ENCODE data around the gene SLC9A4. TPM values are rescaled to one million over a fixed set of nuclear protein-coding genes. Genes with fewer than 3 reads are reported as not detected.

Gene SLC9A4
- total and polyA plus RNA-seq, 9 of the 15 experiments (the other 6 are each of a cell fraction or from before 2014, with no cell fraction given), result 0.04 to 0.15 (median 0.04) TPM; not detected in 5

DNA sequence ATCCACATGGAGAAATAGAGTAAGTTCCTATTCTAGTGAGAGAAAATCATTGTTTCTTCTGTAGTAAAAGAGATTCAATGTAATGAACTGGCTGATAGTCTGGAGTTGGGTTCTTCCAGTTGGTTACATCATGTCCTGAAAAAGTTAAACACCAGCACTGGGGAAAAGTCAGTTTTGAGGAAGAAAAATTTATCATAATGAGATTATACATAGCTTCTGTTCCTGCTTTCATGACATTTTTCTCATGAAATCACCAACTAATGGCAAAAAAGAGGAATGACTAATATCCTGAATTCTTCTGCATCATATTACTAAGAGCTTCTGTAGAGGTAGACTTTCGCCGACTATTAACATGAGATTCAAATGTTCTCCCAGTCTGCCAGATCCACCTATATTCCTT, 77.1 kb downstream of the SLC9A4 start (continued):
- TF ChIP-seq, protein P1, sequence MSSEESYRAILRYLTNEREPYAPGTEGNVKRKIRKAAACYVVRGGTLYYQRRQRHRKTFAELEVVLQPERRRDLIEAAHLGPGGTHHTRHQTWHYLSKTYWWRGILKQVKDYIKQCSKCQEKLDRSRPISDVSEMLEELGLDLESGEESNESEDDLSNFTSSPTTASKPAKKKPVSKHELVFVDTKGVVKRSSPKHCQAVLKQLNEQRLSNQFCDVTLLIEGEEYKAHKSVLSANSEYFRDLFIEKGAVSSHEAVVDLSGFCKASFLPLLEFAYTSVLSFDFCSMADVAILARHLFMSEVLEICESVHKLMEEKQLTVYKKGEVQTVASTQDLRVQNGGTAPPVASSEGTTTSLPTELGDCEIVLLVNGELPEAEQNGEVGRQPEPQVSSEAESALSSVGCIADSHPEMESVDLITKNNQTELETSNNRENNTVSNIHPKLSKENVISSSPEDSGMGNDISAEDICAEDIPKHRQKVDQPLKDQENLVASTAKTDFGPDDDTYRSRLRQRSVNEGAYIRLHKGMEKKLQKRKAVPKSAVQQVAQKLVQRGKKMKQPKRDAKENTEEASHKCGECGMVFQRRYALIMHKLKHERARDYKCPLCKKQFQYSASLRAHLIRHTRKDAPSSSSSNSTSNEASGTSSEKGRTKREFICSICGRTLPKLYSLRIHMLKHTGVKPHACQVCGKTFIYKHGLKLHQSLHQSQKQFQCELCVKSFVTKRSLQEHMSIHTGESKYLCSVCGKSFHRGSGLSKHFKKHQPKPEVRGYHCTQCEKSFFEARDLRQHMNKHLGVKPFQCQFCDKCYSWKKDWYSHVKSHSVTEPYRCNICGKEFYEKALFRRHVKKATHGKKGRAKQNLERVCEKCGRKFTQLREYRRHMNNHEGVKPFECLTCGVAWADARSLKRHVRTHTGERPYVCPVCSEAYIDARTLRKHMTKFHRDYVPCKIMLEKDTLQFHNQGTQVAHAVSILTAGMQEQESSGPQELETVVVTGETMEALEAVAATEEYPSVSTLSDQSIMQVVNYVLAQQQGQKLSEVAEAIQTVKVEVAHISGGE (CRISPR knock-in tag; IDR thresholded peaks at IDR 0.05), result no peak
- TF ChIP-seq NEUROD1 (IDR thresholded peaks at IDR 0.05; ENCODE audit: borderline replicate concordance, low read depth, low read length, partially characterized antibody) (no peak), ZNF780A (CRISPR knock-in tag; IDR thresholded peaks at IDR 0.05) (no peak), KLF10 (CRISPR knock-in tag; IDR thresholded peaks at IDR 0.05) (no peak)
- TF ChIP-seq, protein P2, sequence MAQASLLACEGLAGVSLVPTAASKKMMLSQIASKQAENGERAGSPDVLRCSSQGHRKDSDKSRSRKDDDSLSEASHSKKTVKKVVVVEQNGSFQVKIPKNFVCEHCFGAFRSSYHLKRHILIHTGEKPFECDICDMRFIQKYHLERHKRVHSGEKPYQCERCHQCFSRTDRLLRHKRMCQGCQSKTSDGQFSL (CRISPR knock-in tag; IDR thresholded peaks at IDR 0.05), result no peak
- TF ChIP-seq, protein P2 (tag; IDR thresholded peaks at IDR 0.05), result no peak
- TF ChIP-seq, protein P3, sequence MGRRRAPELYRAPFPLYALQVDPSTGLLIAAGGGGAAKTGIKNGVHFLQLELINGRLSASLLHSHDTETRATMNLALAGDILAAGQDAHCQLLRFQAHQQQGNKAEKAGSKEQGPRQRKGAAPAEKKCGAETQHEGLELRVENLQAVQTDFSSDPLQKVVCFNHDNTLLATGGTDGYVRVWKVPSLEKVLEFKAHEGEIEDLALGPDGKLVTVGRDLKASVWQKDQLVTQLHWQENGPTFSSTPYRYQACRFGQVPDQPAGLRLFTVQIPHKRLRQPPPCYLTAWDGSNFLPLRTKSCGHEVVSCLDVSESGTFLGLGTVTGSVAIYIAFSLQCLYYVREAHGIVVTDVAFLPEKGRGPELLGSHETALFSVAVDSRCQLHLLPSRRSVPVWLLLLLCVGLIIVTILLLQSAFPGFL (CRISPR knock-in tag; IDR thresholded peaks at IDR 0.05), result no peak
- TF ChIP-seq, protein P4, sequence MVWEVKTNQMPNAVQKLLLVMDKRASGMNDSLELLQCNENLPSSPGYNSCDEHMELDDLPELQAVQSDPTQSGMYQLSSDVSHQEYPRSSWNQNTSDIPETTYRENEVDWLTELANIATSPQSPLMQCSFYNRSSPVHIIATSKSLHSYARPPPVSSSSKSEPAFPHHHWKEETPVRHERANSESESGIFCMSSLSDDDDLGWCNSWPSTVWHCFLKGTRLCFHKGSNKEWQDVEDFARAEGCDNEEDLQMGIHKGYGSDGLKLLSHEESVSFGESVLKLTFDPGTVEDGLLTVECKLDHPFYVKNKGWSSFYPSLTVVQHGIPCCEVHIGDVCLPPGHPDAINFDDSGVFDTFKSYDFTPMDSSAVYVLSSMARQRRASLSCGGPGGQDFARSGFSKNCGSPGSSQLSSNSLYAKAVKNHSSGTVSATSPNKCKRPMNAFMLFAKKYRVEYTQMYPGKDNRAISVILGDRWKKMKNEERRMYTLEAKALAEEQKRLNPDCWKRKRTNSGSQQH (CRISPR knock-in tag; IDR thresholded peaks at IDR 0.05), result no peak

Measured in K562 (cell line).